Fibroblast of pulmonary artery (primary cell): Measurements from ENCODE around the gene ACOT11.

ENCODE experiments used
- DNase-seq: peaks from one replicate; pipeline ENCODE4 v3.0.0-alpha.2; 2010; ENCODE audit warnings: low read depth
- H3K4me3 ChIP-seq: replicated peaks from 2 replicates; pipeline ENCODE4 v1.5.1; 2011; ENCODE audit warnings: low read depth, mild to moderate bottlenecking, control low read depth, low read length, moderate library complexity
- TF ChIP-seq, protein P1 (sequence below): IDR thresholded peaks from 2 replicates; pipeline ENCODE4 v1.5.1; 2011; ENCODE audit warnings: mild to moderate bottlenecking, control low read depth, low read length, inconsistent platforms; ENCODE audit errors: missing control alignments

ACOT11 gene

DNA sequence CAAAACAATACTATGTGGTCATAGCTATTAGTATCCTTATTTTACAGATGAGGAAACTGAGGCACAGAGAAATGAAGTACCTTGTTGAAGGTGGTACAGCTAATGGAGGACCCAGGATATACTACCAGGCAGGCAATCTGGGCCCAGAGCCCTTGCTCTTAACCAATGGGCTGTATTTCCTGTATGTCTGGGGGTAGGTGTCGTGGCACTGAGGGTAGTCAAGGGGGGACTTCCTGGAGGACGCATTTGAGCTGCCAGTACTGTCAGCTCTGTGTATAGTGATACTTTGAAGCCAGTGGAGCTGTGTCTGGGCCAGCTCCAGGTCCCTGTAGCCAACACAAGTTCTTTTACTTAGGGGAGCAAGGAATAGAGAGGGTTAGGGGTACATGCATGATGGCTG is 40.3 kb downstream of the ACOT11 start:
- H3K4me3 ChIP-seq: no peak overlapping the region
- DNase-seq: no peak
- TF ChIP-seq, protein P1, sequence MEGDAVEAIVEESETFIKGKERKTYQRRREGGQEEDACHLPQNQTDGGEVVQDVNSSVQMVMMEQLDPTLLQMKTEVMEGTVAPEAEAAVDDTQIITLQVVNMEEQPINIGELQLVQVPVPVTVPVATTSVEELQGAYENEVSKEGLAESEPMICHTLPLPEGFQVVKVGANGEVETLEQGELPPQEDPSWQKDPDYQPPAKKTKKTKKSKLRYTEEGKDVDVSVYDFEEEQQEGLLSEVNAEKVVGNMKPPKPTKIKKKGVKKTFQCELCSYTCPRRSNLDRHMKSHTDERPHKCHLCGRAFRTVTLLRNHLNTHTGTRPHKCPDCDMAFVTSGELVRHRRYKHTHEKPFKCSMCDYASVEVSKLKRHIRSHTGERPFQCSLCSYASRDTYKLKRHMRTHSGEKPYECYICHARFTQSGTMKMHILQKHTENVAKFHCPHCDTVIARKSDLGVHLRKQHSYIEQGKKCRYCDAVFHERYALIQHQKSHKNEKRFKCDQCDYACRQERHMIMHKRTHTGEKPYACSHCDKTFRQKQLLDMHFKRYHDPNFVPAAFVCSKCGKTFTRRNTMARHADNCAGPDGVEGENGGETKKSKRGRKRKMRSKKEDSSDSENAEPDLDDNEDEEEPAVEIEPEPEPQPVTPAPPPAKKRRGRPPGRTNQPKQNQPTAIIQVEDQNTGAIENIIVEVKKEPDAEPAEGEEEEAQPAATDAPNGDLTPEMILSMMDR: no peak

DNA sequence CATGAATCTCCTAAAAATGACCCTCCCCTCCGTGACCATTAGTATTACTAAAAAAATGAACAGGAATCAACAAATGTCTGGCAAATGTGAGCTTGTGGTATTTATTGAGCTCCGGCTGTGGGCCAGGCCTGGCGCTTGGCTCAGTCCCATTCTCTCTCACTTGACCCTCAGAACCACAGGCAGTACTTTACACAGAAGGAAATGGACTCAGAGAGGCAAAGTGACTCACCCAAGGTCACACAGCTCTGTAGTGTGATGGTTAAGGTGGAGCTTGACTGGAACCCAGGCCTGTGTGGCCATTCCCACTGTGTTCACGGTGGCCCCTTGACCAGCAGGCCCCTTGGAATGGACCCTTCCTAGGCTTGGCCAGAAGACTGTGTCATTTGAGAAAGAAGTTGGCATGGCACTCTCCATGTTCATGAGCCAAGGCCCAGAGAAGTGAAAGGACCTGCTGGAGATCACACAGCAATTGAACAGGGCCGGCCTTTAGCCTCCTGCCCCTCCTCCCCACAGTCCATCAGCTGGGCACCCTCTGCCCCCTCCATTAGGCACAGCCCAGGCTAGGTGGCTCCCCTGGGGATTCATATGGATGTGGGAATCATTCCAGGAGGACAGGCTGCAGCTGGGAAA is 43.2 kb downstream of the ACOT11 start:
- TF ChIP-seq, protein P1: no peak
- DNase-seq: no peak
- no peak overlapping the region for H3K4me3 ChIP-seq

DNA sequence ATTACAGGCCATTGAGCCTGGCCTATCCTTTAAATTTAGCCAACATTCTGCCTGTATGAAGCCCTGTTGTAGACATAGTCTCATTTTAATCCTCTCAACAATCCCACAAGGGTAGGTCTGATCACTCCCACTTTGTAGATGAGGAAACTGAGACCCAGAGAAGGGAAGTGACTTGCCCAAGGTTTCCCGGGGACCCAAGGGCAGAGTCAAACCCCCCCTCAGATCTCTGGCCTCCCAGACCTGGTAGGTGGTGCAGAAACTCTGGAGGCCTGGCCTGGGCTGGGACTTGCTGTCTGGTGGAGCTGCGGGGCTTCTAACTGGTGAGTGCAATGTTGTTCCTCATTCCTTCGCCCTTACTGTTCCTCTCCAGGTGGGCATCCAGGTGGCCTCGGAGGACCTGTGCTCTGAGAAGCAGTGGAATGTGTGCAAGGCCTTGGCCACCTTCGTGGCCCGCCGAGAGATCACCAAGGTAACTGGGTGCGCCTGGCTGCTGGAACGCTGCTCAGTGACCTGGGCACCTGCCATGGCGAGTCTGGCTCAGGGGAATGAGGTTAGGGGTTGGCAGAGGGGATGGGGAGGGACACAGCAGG is 45.6 kb downstream of the ACOT11 start:
- TF ChIP-seq, protein P1: no peak
- H3K4me3 ChIP-seq: no peak overlapping the region
- no peak for DNase-seq

DNA sequence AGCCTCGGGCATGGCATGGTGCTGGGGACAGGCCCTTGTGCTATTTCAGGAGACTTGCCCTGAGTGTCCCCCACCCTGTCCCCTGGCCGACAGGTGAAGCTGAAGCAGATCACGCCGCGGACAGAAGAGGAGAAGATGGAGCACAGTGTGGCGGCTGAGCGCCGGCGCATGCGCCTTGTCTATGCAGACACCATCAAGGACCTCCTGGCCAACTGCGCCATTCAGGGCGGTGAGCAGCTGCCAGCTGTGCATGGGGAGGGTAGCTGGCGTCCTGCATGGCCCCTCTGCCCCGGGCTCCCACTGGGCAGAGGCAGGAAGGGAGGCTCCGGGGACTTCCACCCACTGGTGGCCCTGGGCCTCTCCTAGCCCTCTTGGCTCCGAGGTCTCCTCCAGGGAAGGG is 46.4 kb downstream of the ACOT11 start:
- no peak overlapping the region for H3K4me3 ChIP-seq
- no peak for DNase-seq
- TF ChIP-seq, protein P1: no peak

DNA sequence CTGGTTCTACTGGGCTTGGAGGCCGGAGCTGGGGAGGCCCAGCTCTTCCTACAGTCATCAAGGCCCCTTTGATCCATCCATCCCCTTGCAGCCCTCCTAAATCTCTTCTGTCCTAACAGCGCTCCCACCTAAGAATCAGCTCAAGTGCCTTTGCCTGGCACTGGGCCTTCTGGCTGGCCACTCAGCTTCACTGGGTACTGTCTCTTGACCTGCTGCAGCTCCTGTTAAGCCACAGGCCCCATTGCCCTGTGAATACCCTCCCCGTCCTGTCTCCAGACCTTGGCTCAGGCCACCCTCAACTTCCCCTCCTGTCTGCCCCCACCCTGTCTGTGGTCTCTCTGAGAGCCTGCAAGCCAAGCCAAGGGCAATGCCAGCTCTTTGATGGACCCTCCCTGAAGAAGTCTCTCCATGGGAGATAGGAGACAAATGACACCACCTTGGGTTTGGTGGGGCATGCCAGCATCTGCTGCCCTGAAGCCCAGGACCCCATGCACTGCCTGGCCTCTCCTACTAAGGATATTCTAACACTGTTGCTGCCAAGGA is 48.0 kb downstream of the ACOT11 start:
- H3K4me3 ChIP-seq: no peak overlapping the region
- no peak for DNase-seq
- TF ChIP-seq, protein P1: no peak

DNA sequence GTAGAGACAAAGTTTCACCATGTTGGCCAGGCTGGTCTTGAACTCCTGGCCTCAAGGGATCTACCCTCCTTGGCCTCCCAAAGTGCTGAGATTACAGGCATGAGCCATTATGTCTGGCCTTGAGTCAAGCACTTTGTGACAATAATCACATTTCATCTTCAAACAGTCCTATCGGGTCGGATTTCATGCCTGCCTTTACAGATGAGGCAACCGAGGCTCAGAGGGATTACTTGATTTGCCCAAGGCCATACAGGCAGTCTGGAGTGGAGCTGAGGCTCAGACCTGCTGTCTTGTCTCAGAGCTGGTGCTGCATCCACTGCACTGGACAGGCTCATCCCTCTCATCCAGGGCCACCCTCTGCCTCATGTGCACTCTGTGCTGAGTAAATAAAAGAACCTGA is 48.7 kb downstream of the ACOT11 start:
- DNase-seq: no peak

More for the DNA sequence above, 48.7 kb downstream of the ACOT11 start:
- no peak overlapping the region for H3K4me3 ChIP-seq
- TF ChIP-seq, protein P1: no peak
